Testis (tissue), 2 donors: Measurements from ENCODE around the gene BCL7A.

Experiments used
- POLR2A ChIP-seq: fragments of 450-650 bp; IDR thresholded peaks from one replicate; pipeline ENCODE4 v1.6.1; 2017; ENCODE audit warnings: antibody characterized with exemption, mild to moderate bottlenecking, moderate library complexity
- TF ChIP-seq, protein P1 (sequence below), 3 experiments: fragments of 450-650 bp in 2 of 3; fragments of 200-600 bp in 1 of 3; sonication (generic) in 1 of 3; IDR thresholded peaks; one replicate each; pipeline ENCODE4 v1.5.1; 2016 to 2019; ENCODE audit warnings: antibody characterized with exemption in 3 of 3, mild to moderate bottlenecking in 2 of 3, moderate library complexity in 1 of 3

DNA sequence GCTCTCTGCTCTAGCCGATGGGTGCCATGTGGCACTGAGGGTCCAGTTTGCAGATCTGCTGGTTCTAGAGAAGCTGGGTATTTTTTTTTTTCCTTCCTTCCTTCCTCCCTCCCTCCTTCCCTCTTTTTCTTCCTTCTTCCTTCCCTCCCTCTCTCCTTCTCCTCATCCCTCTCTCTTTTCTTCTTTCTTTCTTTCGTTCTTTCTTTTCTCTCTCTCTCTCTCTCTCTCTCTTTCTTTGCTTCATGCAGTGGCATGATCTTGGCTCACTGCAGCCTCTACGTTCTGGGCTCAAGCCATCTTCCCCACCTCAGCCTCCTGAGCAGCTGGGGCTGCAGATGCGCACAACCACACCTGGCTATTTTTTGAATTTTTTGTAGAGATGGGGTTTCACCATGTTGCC lies 2.7 kb upstream of the BCL7A start:
- TF ChIP-seq, protein P1, sequence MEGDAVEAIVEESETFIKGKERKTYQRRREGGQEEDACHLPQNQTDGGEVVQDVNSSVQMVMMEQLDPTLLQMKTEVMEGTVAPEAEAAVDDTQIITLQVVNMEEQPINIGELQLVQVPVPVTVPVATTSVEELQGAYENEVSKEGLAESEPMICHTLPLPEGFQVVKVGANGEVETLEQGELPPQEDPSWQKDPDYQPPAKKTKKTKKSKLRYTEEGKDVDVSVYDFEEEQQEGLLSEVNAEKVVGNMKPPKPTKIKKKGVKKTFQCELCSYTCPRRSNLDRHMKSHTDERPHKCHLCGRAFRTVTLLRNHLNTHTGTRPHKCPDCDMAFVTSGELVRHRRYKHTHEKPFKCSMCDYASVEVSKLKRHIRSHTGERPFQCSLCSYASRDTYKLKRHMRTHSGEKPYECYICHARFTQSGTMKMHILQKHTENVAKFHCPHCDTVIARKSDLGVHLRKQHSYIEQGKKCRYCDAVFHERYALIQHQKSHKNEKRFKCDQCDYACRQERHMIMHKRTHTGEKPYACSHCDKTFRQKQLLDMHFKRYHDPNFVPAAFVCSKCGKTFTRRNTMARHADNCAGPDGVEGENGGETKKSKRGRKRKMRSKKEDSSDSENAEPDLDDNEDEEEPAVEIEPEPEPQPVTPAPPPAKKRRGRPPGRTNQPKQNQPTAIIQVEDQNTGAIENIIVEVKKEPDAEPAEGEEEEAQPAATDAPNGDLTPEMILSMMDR (IDR thresholded peaks at IDR 0.05): no peak
- no peak for TF ChIP-seq POLR2A
